ENCODE results near the gene CCDC154. TPM values are rescaled to one million over a fixed set of nuclear protein-coding genes. Genes with fewer than 3 reads are reported as not detected.
A peak's percentile ranks its signal among the peaks of the same experiment; 100 is the strongest.
"Not testable (repeated sequence)": the region's sequence is repeated elsewhere in the genome, so short reads cannot be mapped to it uniquely, and the experiment has no call there.

CCDC154 gene
- total RNA-seq, 1 experiment from 2014 or later, result 0.75 TPM

DNA sequence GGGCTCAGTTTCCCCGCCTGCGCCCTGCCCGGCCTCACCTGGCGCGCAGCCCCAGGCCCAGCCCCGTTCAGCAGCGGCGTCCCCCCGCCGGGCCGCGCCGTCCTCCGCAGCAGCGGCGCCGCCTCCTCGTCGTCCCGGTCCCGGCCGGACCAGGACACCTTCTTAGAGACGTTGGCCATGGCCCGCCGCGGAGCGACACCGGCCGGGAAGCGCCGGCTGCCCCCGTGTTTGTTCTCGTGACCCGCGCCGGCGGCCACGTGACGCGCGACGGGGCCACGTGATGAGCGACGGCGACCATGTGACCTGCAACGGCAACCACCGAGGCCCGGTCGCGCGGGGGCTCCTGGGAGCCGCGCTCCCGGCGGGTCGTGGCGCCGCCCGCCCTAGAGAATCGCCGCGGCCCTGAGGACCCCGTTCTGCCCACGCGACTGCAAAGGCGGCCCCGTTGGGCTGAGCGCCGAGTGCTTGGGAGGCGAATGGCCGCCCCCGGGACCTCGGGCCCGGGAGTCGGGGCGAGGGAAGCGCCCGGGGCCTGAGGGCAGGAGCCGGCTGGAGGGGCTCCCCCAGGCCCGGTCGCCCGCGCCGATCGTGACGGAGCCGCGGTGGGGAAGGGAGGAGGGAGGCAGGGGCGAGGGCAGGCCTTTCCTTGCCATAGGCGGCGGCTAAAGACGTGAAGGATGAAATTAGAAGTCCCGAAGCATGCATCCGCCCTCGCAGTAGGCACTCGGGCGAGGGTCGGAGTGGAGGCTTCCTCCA lies 30.6 kb upstream of the CCDC154 start, which contains the start of gene CLCN7:
TSS of gene CLCN7 (minus strand) at position 233 of the 756 bp plus-strand sequence. CDS start at position 179, 54 bp downstream.
- in situ Hi-C loops (cut with HindIII; ENCODE audit: low sequenced_read_pairs), result no loop called here
- DNase-seq (ENCODE audit: low spot score), result peak; percentile 76

GRCh38 chr16:1474082-1474795 lies 29.9 kb upstream of the CCDC154 start:
- peak; percentile 5 for DNase-seq (ENCODE audit: low spot score)
- in situ Hi-C loops (cut with HindIII; ENCODE audit: low sequenced_read_pairs), result no loop called here

- DNase-seq (ENCODE audit: low spot score), result no peak
- in situ Hi-C loops (cut with HindIII; ENCODE audit: low sequenced_read_pairs), result no loop called here
Measured at GRCh38 chr16:1472974-1473373, 28.6 kb upstream of the CCDC154 start.

GRCh38 chr16:1471569-1472194 lies 27.3 kb upstream of the CCDC154 start:
- DNase-seq (ENCODE audit: low spot score), result no peak
- in situ Hi-C loops (cut with HindIII; ENCODE audit: low sequenced_read_pairs), result no loop called here

DNA sequence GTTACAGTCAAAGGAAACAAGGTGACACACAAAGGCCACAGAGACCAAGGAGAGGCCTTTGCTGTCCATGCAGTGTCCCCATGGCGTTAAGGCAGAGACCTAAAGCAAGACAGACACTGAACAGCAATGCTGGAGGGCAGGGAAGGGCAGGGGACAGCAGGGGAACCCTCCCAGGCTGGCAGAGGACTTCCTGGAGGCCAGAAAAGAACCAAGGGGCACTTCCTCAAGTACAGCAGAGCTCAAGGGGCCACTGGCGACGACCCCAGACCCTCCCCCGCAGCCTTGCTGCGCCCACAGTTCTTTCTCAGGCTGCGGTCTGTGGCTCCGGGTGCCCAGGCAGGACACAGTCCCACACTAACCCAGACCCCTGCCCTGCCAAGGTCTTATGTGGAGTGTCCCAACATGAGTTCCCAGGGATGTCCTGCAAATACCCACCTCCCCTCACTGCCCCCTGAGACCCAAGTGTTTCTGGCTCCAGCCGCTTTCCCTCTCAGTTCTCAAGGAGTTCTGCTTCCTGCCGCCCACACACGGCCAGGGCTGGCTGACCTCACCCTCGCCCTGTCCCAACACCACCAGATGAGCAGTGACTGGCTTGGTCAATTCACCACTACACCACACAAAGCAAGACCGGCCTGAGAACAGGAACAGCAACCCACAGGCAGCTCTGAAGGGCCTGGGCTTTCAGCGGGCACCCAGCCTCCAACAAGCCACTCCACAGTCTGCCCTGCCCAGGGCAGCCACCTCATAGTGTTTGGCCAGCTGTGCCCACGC lies 26.3 kb upstream of the CCDC154 start:
- in situ Hi-C loops (cut with HindIII; ENCODE audit: low sequenced_read_pairs), result no loop called here
- DNase-seq (ENCODE audit: low spot score), result no peak

GRCh38 chr16:1469693-1470201 lies 25.4 kb upstream of the CCDC154 start:
- in situ Hi-C loops (cut with HindIII; ENCODE audit: low sequenced_read_pairs), result no loop called here
- DNase-seq (ENCODE audit: low spot score), result no peak

DNA sequence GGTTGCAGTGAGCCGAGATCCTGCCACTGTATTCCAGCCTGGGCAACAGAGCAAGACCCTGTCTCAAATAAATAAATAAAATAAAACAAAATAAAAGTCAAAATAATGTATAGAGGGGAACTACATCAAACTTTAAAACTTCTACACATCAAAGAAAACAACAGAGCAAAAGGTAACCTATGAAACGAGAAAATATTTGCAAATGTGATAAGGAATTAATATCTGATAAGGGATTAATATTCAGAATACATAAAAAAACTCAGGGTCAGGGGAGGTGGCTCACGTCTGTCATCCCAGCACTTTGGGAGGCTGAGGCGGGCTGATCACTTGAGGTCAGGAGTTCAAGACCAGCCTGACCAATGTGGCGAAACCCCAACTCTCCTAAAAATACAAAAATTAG lies 24.8 kb upstream of the CCDC154 start:
- in situ Hi-C loops (cut with HindIII; ENCODE audit: low sequenced_read_pairs); DNase-seq (ENCODE audit: low spot score): not testable (repeated sequence)

DNA sequence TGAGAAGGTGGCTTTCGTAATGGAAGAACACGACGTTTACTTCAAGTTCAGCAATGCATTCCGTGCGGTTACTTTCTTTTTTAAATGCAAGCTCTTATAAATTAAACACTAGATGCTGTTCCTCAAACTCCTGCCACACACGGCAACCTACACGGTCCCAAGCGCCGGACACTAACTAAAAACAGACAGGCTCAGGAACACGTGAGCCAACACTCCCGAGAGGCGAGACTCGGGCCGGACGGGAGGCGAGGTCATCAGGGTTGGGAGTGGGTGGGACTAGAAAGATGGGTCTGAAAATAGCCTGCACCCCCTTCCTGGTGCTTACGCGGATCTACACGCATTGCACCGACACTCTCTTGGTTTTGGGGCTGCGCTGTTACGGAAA lies 24.1 kb upstream of the CCDC154 start:
- DNase-seq (ENCODE audit: low spot score), result no peak
- in situ Hi-C loops (cut with HindIII; ENCODE audit: low sequenced_read_pairs), result no loop called here

DNA sequence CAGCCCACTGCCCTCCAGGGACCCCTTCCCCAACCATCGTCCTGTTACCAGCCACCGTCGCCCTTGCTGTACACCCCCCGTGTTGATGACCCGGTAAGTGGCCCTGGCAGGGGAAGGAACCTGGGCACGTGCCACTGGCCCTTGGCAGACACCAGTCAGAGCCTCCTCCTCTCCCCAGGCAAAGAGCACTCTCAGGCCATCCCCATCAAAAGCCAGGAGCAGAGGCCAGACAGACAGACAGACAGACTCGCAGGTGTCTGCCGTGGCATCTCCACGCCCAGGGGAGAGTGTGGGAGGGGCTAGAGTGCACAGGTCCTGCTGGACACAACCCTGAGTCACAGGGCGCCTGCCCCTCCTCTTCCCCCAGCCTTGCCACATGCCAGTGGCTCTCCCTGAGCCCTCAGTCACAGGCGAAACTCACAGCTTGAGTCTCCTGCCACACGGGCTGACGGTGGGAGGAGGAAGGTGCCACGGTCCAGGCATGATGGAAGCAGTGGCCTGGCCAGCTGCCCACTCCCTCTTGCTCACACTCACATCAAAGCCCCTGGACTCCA lies 22.7 kb upstream of the CCDC154 start:
- in situ Hi-C loops (cut with HindIII; ENCODE audit: low sequenced_read_pairs), result no loop called here
- peak; percentile 24 for DNase-seq (ENCODE audit: low spot score)

- no peak for DNase-seq (ENCODE audit: low spot score)
- in situ Hi-C loops (cut with HindIII; ENCODE audit: low sequenced_read_pairs), result no loop called here
Measured at GRCh38 chr16:1466054-1466453, 21.7 kb upstream of the CCDC154 start.

DNA sequence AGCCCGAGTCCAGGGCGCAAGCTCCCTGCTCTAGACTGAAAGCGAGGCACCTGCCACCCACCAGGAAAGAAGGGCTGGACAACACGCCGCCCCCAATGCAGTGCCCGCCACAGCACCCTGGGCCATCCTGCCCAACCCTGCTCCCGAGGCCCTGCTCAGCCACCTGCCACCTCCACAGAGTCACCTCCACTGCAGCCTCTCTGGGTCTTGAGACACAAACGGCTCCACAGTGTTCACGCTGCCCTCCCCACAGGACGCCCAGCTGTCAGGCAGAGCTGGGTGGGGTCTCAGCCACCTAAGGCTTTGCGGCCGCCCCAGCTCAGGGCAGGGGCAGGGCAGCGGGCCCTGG lies 21.2 kb upstream of the CCDC154 start:
- no peak for DNase-seq (ENCODE audit: low spot score)
- in situ Hi-C loops (cut with HindIII; ENCODE audit: low sequenced_read_pairs), result no loop called here

DNA sequence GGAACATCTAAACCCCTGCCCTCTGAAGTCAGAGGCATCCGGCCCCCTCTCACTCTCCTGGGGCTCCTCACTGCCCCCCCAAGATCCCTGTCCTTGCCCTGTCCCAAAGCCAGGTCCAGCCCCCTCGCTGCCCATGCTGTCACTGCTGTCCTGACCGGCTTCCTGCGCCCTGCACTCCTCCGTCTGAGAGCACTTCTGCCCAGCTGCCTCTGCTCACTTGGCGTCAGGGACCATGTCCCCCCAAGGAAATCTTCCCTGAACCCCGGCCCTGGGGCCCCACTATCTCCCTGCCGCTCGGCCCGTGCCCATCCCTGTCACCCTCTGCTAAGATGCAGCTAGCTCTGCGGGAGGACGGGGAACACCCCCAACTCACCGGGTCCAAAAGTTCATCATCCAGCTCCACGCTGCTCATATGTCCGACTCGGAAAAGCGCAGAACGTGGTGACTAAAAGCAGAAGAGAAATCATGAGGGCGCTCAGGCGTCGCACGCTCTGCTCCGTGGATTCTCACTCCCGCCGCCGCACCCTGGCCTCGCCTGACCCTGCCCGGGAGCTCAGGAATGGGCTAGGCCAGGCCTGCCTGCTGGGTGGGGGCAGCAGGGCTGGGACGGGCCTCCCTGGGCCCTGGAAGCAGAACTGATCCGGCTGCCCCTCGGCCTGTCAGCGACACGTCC lies 20.7 kb upstream of the CCDC154 start:
- DNase-seq (ENCODE audit: low spot score), result no peak
- in situ Hi-C loops (cut with HindIII; ENCODE audit: low sequenced_read_pairs), result no loop called here

- DNase-seq (ENCODE audit: low spot score), result no peak
- in situ Hi-C loops (cut with HindIII; ENCODE audit: low sequenced_read_pairs), result no loop called here
Measured at GRCh38 chr16:1464196-1464893, 20.0 kb upstream of the CCDC154 start.

DNA sequence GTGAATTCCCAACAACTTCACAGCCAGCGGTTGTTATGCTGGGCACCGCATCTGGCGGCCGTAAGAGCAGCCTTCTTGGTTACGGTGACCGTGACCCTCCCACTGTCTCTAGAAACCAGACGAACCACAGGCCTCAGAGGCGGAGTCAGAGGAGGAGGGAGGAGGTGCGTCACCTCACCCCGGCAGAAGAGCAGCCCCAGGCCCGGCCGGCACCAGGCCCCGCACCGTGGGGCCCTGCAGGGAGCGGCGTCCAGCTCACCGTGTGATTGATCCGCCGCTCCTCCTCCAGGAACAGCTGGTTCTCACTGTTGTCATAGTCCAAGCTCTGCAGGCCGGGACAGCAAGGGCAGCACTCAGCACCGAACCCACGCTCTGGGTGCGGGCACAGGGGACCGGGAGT lies 16.8 kb upstream of the CCDC154 start:
- no peak for DNase-seq (ENCODE audit: low spot score)
- in situ Hi-C loops (cut with HindIII; ENCODE audit: low sequenced_read_pairs), result no loop called here

- in situ Hi-C loops (cut with HindIII; ENCODE audit: low sequenced_read_pairs), result no loop called here
- DNase-seq (ENCODE audit: low spot score), result no peak
Measured at GRCh38 chr16:1460602-1461138, 16.3 kb upstream of the CCDC154 start.

GRCh38 chr16:1459967-1460366 lies 15.6 kb upstream of the CCDC154 start:
- DNase-seq (ENCODE audit: low spot score), result no peak
- in situ Hi-C loops (cut with HindIII; ENCODE audit: low sequenced_read_pairs), result no loop called here

- DNase-seq (ENCODE audit: low spot score), result no peak
- in situ Hi-C loops (cut with HindIII; ENCODE audit: low sequenced_read_pairs), result no loop called here
Measured at GRCh38 chr16:1458977-1459341, 14.6 kb upstream of the CCDC154 start.

Data from G401 (cell line).